Body of pancreas (tissue), 4 donors: ENCODE results near the gene IFIT2.

Experiments used
- CTCF ChIP-seq, 7 experiments: fragments of 450-650 bp in 4 of 7; fragments of 200-600 bp in 3 of 7; sonication (generic) in 3 of 7; IDR thresholded peaks; one replicate each; pipeline ENCODE4 v1.5.1; 2016 to 2019; ENCODE audit warnings: antibody characterized with exemption in 7 of 7
- POLR2A ChIP-seq, 3 donors: fragments of 450-650 bp; IDR thresholded peaks; one replicate each; pipeline ENCODE4 v1.6.1; 2016; ENCODE audit warnings: antibody characterized with exemption in 3 of 3, mild to moderate bottlenecking in 2 of 3

- TF ChIP-seq CTCF (IDR thresholded peaks at IDR 0.05): no peak
- no peak for TF ChIP-seq POLR2A (IDR thresholded peaks at IDR 0.05)
These were observed 49.6 kb upstream of the IFIT2 start for GRCh38 chr10:89252225-89252585.
